Stimulated activated CD8-positive, alpha-beta memory T cell treated with anti-CD3 and anti-CD28 coated beads, Interleukin-12 subunit alpha, Interleukin-12 subunit beta, amount 100 ng/mL, for 4 hours (primary cell): ENCODE data around the gene CLEC18A.
"Not testable (repeated sequence)": the region's sequence is repeated elsewhere in the genome, so short reads cannot be mapped to it uniquely, and the experiment has no call there.

Experiments used
- DNase-seq: peaks from one replicate; pipeline ENCODE4 v3.0.0-alpha.2; 2020; ENCODE audit warnings: low read depth

The CLEC18A gene

GRCh38 chr16:69951017-69951671 lies at the start of gene CLEC18A:
CLEC18A (plus strand) TSS chr16:69951334; CDS start chr16:69951367, 33 bp downstream.
- DNase-seq = not testable (repeated sequence)

GRCh38 chr16:69903865-69904415 lies 47.2 kb upstream of the CLEC18A start:
- DNase-seq = no peak

- DNase-seq = no peak
These were observed 46.5 kb upstream of the CLEC18A start for GRCh38 chr16:69904495-69905170.

GRCh38 chr16:69905171-69905555 lies 46.0 kb upstream of the CLEC18A start:
- DNase-seq = no peak

- DNase-seq = no peak
These were observed 44.2 kb upstream of the CLEC18A start for GRCh38 chr16:69906838-69907401.

- no peak for DNase-seq
These were observed 42.1 kb upstream of the CLEC18A start for GRCh38 chr16:69909043-69909442.

- no peak for DNase-seq
These were observed 41.4 kb upstream of the CLEC18A start for GRCh38 chr16:69909760-69910159.

GRCh38 chr16:69910964-69911363 lies 40.2 kb upstream of the CLEC18A start:
- DNase-seq = no peak

- DNase-seq = no peak
These were observed 34.7 kb upstream of the CLEC18A start for GRCh38 chr16:69916462-69916861.

- no peak for DNase-seq
These were observed 33.8 kb upstream of the CLEC18A start for GRCh38 chr16:69917311-69917710.

- DNase-seq = no peak
These were observed 33.4 kb upstream of the CLEC18A start for GRCh38 chr16:69917739-69918138.

- DNase-seq = no peak
These were observed 32.9 kb upstream of the CLEC18A start for GRCh38 chr16:69918241-69918640.

- DNase-seq = no peak
These were observed 30.0 kb upstream of the CLEC18A start for GRCh38 chr16:69921127-69921526.

- DNase-seq = no peak
These were observed 28.9 kb upstream of the CLEC18A start for GRCh38 chr16:69922200-69922599.

GRCh38 chr16:69924041-69924775 lies 26.9 kb upstream of the CLEC18A start:
- DNase-seq = no peak

GRCh38 chr16:69924777-69925191 lies 26.4 kb upstream of the CLEC18A start:
- DNase-seq = no peak

GRCh38 chr16:69925311-69925710 lies 25.8 kb upstream of the CLEC18A start:
- no peak for DNase-seq

GRCh38 chr16:69926241-69926640 lies 24.9 kb upstream of the CLEC18A start:
- DNase-seq = no peak

GRCh38 chr16:69927056-69927757 lies 23.9 kb upstream of the CLEC18A start:
- DNase-seq = no peak

- DNase-seq = no peak
These were observed 22.2 kb upstream of the CLEC18A start for GRCh38 chr16:69928856-69929400.

GRCh38 chr16:69929480-69929879 lies 21.7 kb upstream of the CLEC18A start:
- DNase-seq = no peak
